DMS153 treated with DMSO at 0.1 percent for 48 hours (cell line): Measurements from ENCODE around the gene COL10A1.

ENCODE experiments used
- DNase-seq: peaks from one replicate; lab custom pipeline; 2025; ENCODE audit not compliant: unreplicated experiment; lab: John Stamatoyannopoulos, UW

COL10A1 gene

DNA sequence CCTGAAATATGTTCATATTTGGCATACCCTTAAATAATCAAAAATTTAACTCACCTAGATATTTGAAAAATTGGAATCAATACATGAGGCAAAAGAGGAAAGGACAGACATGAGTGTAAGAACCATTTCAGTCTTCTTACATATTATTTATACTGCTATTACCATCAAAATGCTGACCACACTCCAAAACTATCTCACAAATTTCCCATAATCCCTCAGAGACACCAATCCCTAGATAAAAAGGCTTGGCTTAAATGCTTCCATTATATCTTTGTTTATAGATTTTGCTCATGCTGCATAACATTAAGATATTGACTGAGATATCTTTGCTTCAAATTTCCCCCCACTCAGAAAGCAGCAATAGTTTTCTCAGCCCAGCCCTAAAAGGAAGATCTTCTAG is 37.0 kb downstream of the COL10A1 start:
- DNase-seq: no peak

GRCh38 chr6:116087437-116088027 is 38.4 kb downstream of the COL10A1 start:
- no peak for DNase-seq

- no peak for DNase-seq
These were observed 41.6 kb downstream of the COL10A1 start for GRCh38 chr6:116084284-116084683.

DNA sequence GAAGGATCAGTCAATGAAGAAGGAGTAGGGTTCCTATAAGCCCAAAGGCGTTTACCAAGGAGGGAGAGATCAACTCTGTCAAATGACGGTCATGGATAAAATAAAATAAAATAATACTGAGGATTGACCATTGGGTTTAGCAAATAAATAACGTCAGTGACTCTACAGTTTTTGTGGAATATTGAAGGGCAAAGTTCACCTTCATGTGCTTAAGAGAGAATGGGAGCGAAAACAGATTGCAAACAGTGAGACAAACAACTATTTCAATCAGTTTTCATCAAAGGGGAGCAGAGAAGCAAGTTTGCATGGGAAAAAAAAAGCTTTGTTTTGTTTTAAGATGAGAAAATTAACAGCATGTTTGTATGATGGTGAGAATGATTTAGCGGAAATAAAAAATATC is 42.9 kb downstream of the COL10A1 start:
- no peak for DNase-seq

DNA sequence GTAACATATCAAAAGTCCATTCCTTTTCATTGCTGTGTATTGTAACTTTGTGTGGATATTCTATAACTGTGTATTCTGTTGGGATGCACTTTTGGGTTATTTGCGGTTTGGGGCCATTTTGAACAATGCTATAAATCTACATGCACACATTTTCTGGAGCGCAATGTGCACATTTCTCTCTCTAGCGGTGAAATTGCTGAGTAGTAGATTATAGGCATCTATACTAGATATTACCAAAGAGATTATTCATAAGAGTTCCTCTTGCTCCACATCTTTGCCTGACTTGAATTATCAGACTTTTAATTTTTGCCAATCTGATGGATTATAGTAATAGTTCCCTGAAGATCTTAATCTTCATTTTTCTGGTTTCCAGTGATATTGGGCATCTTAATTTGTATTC is 47.0 kb downstream of the COL10A1 start:
- no peak for DNase-seq

- DNase-seq: no peak
These were observed 47.4 kb downstream of the COL10A1 start for GRCh38 chr6:116078522-116078921.

DNA sequence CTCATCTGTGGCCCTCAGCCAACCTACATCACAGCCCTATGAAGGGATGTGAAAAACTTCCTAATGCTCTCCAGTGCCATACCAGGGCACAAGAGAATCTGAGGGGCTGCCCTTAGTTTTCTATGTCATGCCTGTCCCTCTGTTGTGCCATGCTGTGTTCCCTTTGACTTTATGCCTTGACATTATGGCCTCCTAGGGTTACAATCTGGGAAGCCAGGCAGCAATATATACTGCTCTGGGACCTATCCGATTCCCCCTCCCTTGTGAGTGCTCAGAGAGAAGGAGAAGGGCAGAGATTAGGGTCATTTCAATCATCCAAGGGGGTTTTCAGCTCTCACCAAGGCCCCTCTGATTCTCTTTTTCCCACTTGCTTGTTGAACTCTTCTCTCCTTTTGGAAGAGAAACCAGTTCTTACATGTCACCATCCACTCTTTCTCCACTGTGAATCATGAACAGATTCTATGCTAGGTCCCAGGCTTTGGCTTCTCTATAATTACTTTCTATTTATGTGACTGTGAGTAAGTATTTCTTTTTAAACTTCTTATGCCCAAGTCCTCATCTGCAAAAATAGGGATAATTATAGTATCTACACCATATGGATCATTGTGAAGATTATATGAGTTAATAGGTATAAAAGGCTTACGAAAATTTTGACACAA is 51.1 kb downstream of the COL10A1 start:
- no peak for DNase-seq

GRCh38 chr6:116073765-116074440 is 52.0 kb downstream of the COL10A1 start:
- DNase-seq: no peak

DNA sequence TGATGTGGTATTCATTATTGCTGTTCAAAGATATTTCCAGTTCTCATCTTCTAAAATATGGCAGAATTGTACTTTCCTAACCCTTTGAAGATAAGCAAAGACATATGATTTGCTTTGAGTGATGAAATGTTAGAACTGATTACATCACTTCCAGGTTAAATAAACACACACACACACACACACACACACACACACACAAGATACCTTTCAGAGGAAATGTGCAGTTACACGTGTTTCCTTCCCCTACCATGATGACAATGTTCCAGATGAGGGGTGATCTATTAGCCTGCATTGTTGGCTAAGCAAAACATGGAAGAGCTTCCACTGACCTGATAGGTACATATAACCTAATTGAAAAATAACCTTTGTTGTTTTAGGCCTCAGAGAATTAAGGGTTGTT is 53.6 kb downstream of the COL10A1 start:
- no peak for DNase-seq

DNA sequence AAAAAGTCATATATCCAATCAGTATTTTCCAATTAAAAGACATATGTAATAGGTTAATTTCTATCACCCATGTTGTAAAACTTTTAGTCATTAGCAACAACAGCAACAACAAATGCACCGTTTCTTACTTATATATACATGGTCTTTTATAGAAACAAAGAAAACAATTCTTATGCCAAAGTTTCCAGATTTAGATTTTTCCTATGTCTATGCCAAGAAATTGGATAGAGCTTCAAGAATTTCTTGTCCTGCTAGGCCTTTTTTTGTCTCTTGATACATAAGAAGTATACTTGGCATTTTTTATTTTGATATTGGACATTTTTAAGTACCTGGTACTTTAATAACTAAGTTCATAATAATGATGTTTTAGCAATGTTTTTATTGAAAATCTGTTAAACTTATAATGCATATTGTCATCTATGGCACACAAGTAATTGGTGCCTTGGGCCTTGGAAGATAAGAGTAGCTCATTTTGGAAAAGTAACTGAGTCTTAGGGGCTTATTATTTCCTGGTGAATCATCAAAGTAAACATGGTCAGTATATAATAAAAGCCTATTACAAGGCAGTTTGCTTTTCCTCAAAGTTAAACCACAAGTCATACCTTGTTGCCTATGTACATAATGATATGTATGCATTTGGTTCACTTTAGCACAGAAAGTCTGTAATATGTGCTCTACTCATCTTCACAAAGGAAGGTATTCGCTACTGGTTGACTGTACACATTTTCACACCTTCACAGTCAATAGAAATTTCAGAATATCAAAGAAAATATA is 55.1 kb downstream of the COL10A1 start:
- DNase-seq: no peak

DNA sequence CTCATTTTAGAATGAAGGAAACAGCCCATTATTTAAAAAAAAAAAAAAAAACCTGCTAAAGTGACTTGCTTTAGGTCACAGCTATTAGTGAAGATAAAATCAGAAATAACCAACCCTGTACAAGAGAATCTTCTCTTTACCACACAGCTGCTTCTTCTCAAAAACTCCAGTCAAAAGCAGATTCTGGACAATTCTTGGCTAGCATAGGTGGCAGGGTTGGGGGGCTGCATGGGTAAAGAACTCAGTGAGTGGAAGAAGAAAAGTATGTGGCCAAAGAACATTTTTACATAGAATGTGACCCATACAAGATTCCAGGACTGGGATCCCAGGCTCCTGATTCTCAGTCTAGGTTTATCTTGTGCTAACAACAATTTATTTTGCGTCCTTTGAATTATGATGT is 55.8 kb downstream of the COL10A1 start:
- DNase-seq: no peak
